H1 (cell line): Measurements from ENCODE around the gene PTX3. TPM values are rescaled to one million over a fixed set of nuclear protein-coding genes. Genes with fewer than 3 reads are reported as not detected.

Experiments
- CTCF ChIA-PET: fragments of 300-600 bp; sonication (Branson Sonifier 250); formaldehyde crosslinking; loops from one replicate; lab custom pipeline; 2021; ENCODE audit not compliant: partially characterized antibody; lab: Charles Lee
- POLR2A ChIA-PET: fragments of 300-600 bp; sonication (Branson Sonifier 250); formaldehyde crosslinking; loops from one replicate; lab custom pipeline; 2021; ENCODE audit warnings: inconsistent platforms; ENCODE audit not compliant: partially characterized antibody; lab: Charles Lee
- DNase-seq, 2 experiments: peaks; one replicate each; pipeline versions ENCODE4 v3.0.0 to v3.0.0-alpha.2; 2010 to 2022; ENCODE audit warnings: low spot score in 2 of 2, low read depth in 1 of 2, mixed read lengths in 1 of 2
- FAIRE-seq: peaks from 2 replicates; lab custom pipeline; 2011; peaks lifted over from hg19 to GRCh38; lab: Jason Lieb, UNC
- H2AFZ ChIP-seq: 2 replicates; pipeline ENCODE4 v1.8.1; 2012; ENCODE audit warnings: low read length, inconsistent platforms
- H2AK5ac ChIP-seq: 2 replicates; pipeline ENCODE4 v1.6.1; 2013; ENCODE audit warnings: low read depth, low read length
- H2BK120ac ChIP-seq: replicated peaks from 2 replicates; pipeline ENCODE3; 2013; ENCODE audit warnings: low read depth, low read length, inconsistent platforms
- H2BK12ac ChIP-seq: 2 replicates; pipeline ENCODE4 v1.6.1; 2013; ENCODE audit warnings: low read depth, low read length
- H2BK15ac ChIP-seq: 2 replicates; pipeline ENCODE4 v1.6.1; 2013; ENCODE audit warnings: low read length
- H2BK20ac ChIP-seq: 2 replicates; pipeline ENCODE4 v1.6.1; 2013; ENCODE audit warnings: low read length
- H2BK5ac ChIP-seq: 2 replicates; pipeline ENCODE4 v1.6.1; 2013; ENCODE audit warnings: low read depth, low read length
- H3K14ac ChIP-seq: 2 replicates; pipeline ENCODE4 v1.6.1; 2013; ENCODE audit warnings: inconsistent platforms; ENCODE audit not compliant: insufficient read length
- H3K18ac ChIP-seq: 2 replicates; pipeline ENCODE4 v1.6.1; 2013; ENCODE audit warnings: low read length; ENCODE audit errors: extremely low read depth
- H3K23ac ChIP-seq: 2 replicates; pipeline ENCODE4 v1.6.1; 2013; ENCODE audit warnings: inconsistent platforms; ENCODE audit not compliant: insufficient read length
- H3K23me2 ChIP-seq: 2 replicates; pipeline ENCODE4 v1.6.1; 2013; ENCODE audit warnings: low read depth, low read length
- H3K27ac ChIP-seq: 2 replicates; pipeline ENCODE4 v1.6.1; 2011; ENCODE audit warnings: low read depth, low read length, inconsistent platforms
- H3K27me3 ChIP-seq, 4 experiments: replicated peaks in 1 of 4; 1 replicate in 1 of 4; 2 replicates in 3 of 4; pipeline versions ENCODE4 v1.6.1 to v1.8.1; 2011 to 2013; ENCODE audit warnings: low read length in 3 of 4, mild to moderate bottlenecking in 3 of 4, inconsistent platforms in 2 of 4, mixed read lengths in 2 of 4, moderate library complexity in 1 of 4; ENCODE audit not compliant: control insufficient read depth in 3 of 4, insufficient read depth in 3 of 4; ENCODE audit errors: extremely low read depth in 1 of 4
- H3K36me3 ChIP-seq, 4 experiments: 2 replicates each; pipeline versions ENCODE4 v1.6.1 to v1.8.1; 2011 to 2013; ENCODE audit warnings: mild to moderate bottlenecking in 4 of 4, low read length in 3 of 4, moderate library complexity in 2 of 4, control low read depth in 1 of 4, inconsistent platforms in 1 of 4; ENCODE audit not compliant: insufficient read depth in 4 of 4, control insufficient read depth in 2 of 4
- H3K4ac ChIP-seq: replicated peaks from 2 replicates; pipeline ENCODE3; 2013; ENCODE audit warnings: low read length, low read depth, mixed read lengths, inconsistent platforms; ENCODE audit not compliant: insufficient read length
- H3K4me1 ChIP-seq, 4 experiments: replicated peaks in 1 of 4; 1 replicate in 1 of 4; 2 replicates in 3 of 4; pipeline versions ENCODE4 v1.6.1 to v1.8.1; 2011 to 2013; ENCODE audit warnings: low read length in 3 of 4, inconsistent platforms in 2 of 4, mixed read lengths in 1 of 4; ENCODE audit not compliant: insufficient read depth in 4 of 4, control insufficient read depth in 3 of 4
- H3K4me2 ChIP-seq, 2 experiments: 2 replicates each; pipeline versions ENCODE4 v1.6.1 to v1.8.1; 2011 to 2013; ENCODE audit warnings: low read depth in 2 of 2, low read length in 2 of 2, control low read depth in 1 of 2, inconsistent platforms in 1 of 2, mild to moderate bottlenecking in 1 of 2; ENCODE audit not compliant: insufficient read depth in 1 of 2
- H3K4me3 ChIP-seq, 4 experiments: fragments of 200-600, 300-600 bp in 1 of 4; sonication (generic), shearing (Covaris generic), sonication (Bioruptor Twin) in 1 of 4; 2 replicates each; pipeline versions ENCODE4 v1.5.1 to v1.8.1; 2011 to 2016; ENCODE audit warnings: low read length in 4 of 4, low read depth in 3 of 4, control low read depth in 2 of 4, inconsistent platforms in 2 of 4, mild to moderate bottlenecking in 2 of 4, mixed read lengths in 1 of 4, moderate library complexity in 1 of 4; ENCODE audit not compliant: insufficient read depth in 2 of 4; ENCODE audit errors: extremely low read depth in 1 of 4
- H3K56ac ChIP-seq: replicated peaks from 2 replicates; pipeline ENCODE3; 2013; ENCODE audit warnings: low read depth, mild to moderate bottlenecking, mixed read lengths, low read length, inconsistent platforms; ENCODE audit not compliant: insufficient read length
- H3K79me1 ChIP-seq: 2 replicates; pipeline ENCODE4 v1.6.1; 2013; ENCODE audit warnings: low read depth, low read length, control low read depth
- H3K79me2 ChIP-seq, 2 experiments: 2 replicates each; pipeline versions ENCODE4 v1.6.1 to v1.8.1; 2012 to 2013; ENCODE audit warnings: low read length in 2 of 2, mild to moderate bottlenecking in 2 of 2, inconsistent platforms in 1 of 2; ENCODE audit not compliant: insufficient read depth in 2 of 2, control insufficient read depth in 1 of 2
- H3K9ac ChIP-seq, 4 experiments: replicated peaks in 1 of 4; 1 replicate in 1 of 4; 2 replicates in 3 of 4; pipeline versions ENCODE4 v1.6.1 to v1.8.1; 2011 to 2013; ENCODE audit warnings: low read depth in 3 of 4, low read length in 3 of 4, control low read depth in 2 of 4, mild to moderate bottlenecking in 2 of 4, moderate library complexity in 2 of 4, inconsistent platforms in 1 of 4; ENCODE audit errors: extremely low read depth in 1 of 4
- H3K9me3 ChIP-seq, 2 experiments: 2 replicates each; pipeline versions ENCODE4 v1.6.1 to v1.8.1; 2012 to 2013; ENCODE audit warnings: mild to moderate bottlenecking in 2 of 2, moderate library complexity in 2 of 2, control low read depth in 1 of 2, inconsistent platforms in 1 of 2, low read depth in 1 of 2, low read length in 1 of 2, mixed read lengths in 1 of 2; ENCODE audit not compliant: insufficient read depth in 2 of 2
- H4K20me1 ChIP-seq, 2 experiments: replicated peaks in 1 of 2; 2 replicates each; pipeline versions ENCODE3 to v1.8.1; 2011 to 2013; ENCODE audit warnings: inconsistent platforms in 2 of 2, low read length in 2 of 2, mild to moderate bottlenecking in 1 of 2; ENCODE audit not compliant: insufficient read depth in 2 of 2, control insufficient read depth in 1 of 2
- H4K5ac ChIP-seq: 2 replicates; pipeline ENCODE4 v1.6.1; 2013; ENCODE audit warnings: low read length, low read depth, mixed read lengths, inconsistent platforms; ENCODE audit not compliant: insufficient read length
- H4K8ac ChIP-seq: 2 replicates; pipeline ENCODE4 v1.8.0; 2013; ENCODE audit warnings: mild to moderate bottlenecking, moderate library complexity, low read length, inconsistent platforms; ENCODE audit not compliant: insufficient read depth; ENCODE audit errors: extremely low read depth
- H4K91ac ChIP-seq: replicated peaks from 2 replicates; pipeline ENCODE3; 2013; ENCODE audit warnings: low read length, mixed read lengths, inconsistent platforms; ENCODE audit not compliant: insufficient read length
- BCL11A ChIP-seq, 2 experiments: IDR thresholded peaks; one replicate each; pipeline ENCODE4 v1.6.1; 2011; ENCODE audit warnings: low read depth in 2 of 2, low read length in 2 of 2, mild to moderate bottlenecking in 2 of 2
- EGR1 ChIP-seq: IDR thresholded peaks from 2 replicates; pipeline ENCODE4 v1.6.1; 2011; ENCODE audit warnings: low read depth, low read length, borderline replicate concordance
- EP300 ChIP-seq, 2 experiments: IDR thresholded peaks; 1 replicate in 1 of 2; 2 replicates in 1 of 2; pipeline ENCODE4 v1.6.1; 2011 to 2012; ENCODE audit warnings: low read depth in 2 of 2, low read length in 2 of 2, mild to moderate bottlenecking in 2 of 2, borderline replicate concordance in 1 of 2, inconsistent platforms in 1 of 2, moderate library complexity in 1 of 2
- FOSL1 ChIP-seq: IDR thresholded peaks from 2 replicates; pipeline ENCODE4 v1.6.1; 2011; ENCODE audit warnings: mild to moderate bottlenecking, low read depth, low read length, moderate library complexity; ENCODE audit not compliant: insufficient read depth
- GABPA ChIP-seq: IDR thresholded peaks from 2 replicates; pipeline ENCODE4 v1.6.1; 2011; ENCODE audit warnings: mild to moderate bottlenecking, low read length, moderate library complexity, borderline replicate concordance; ENCODE audit not compliant: insufficient read depth
- KDM1A ChIP-seq: fragments of 200-600, 300-600 bp; sonication (generic); IDR thresholded peaks from 2 replicates; pipeline ENCODE4 v1.7.1; 2016; ENCODE audit warnings: mild to moderate bottlenecking, low read length, borderline replicate concordance
- NANOG ChIP-seq: IDR thresholded peaks from 2 replicates; pipeline ENCODE4 v1.6.1; 2011; ENCODE audit warnings: low read length, low read depth, mild to moderate bottlenecking, inconsistent platforms; ENCODE audit not compliant: insufficient read depth, poor library complexity, severe bottlenecking
- RBBP5 ChIP-seq: IDR thresholded peaks from 2 replicates; pipeline ENCODE4 v1.7.1; 2012; ENCODE audit warnings: low read depth, mild to moderate bottlenecking, inconsistent platforms, low read length, moderate library complexity, borderline replicate concordance
- RXRA ChIP-seq: IDR thresholded peaks from 2 replicates; pipeline ENCODE4 v1.6.1; 2011; ENCODE audit warnings: low read depth, mild to moderate bottlenecking, low read length, moderate library complexity; ENCODE audit not compliant: insufficient read depth
- SIN3A ChIP-seq, 2 experiments: IDR thresholded peaks in 1 of 2; conservative IDR thresholded peaks in 1 of 2; 2 replicates each; pipeline ENCODE4 v1.6.1; 2011 to 2012; ENCODE audit warnings: low read length in 2 of 2, improper control_type of control experiment in 1 of 2, low read depth in 1 of 2, mild to moderate bottlenecking in 1 of 2
- SRF ChIP-seq: IDR thresholded peaks from 2 replicates; pipeline ENCODE4 v1.6.1; 2011; ENCODE audit warnings: mild to moderate bottlenecking, low read depth, low read length, moderate library complexity
- WGBS, 2 experiments: shearing (Covaris generic) in 1 of 2; methylation state at CpG; one replicate each; pipeline versions ENCODE4 v1.1.6 to v1.1.7; 2013 to 2015; ENCODE audit warnings: low lambda C conversion rate in 2 of 2, mixed read lengths in 2 of 2, inconsistent platforms in 1 of 2, low coverage in 1 of 2, missing lambda C conversion rate in 1 of 2; ENCODE audit not compliant: insufficient replicate concordance in 2 of 2, insufficient coverage in 1 of 2, insufficient read length in 1 of 2; ENCODE audit errors: extremely low coverage in 1 of 2, missing lambda C conversion rate in 1 of 2; 5-methylcytosine and 5-hydroxymethylcytosine counted together
- polyA plus RNA-seq, 7 experiments: library from polyadenylated mRNA; depleted of rRNA in 3 of 7; stranded (reverse) in 5 of 7; unstranded in 2 of 7; fragments of >200 nt in 5 of 7; fragments of 200-250 nt in 2 of 7; gene quantifications; 1 replicate in 5 of 7; 2 replicates in 1 of 7; 4 replicates in 1 of 7; pipeline versions ENCODE4 v1.2.1 to v1.2.3, GENCODE V29; 2011 to 2013; ENCODE audit warnings: missing spikeins in 2 of 7, mixed read lengths in 2 of 7
- total RNA-seq: library from RNA; stranded (reverse); fragmentation: NEBNext Ultra II Directional; extraction: Animal tissue kit (Norgen Biotek cat#: 25700); gene quantifications from 2 replicates; pipeline ENCODE4 v1.2.1, GENCODE V29; 2021

The PTX3 gene
- total and polyA plus RNA-seq, 2 of the 8 experiments (the other 6 are each of a cell fraction or from before 2014, with no cell fraction given) = 1.2 to 1.7 TPM

GRCh38 chr3:157443905-157444796 lies 7.5 kb downstream of the PTX3 start:
- no peak overlapping the region for H3K23ac ChIP-seq
- H3K4me1 ChIP-seq = no peaks in the 10 kb centered on the region
- no peak overlapping the region for H2AFZ ChIP-seq
- no peaks in the 10 kb centered on the region for H3K36me3 ChIP-seq
- H2BK120ac ChIP-seq = no peak overlapping the region
- FAIRE-seq = no peak
- H3K9ac ChIP-seq = no peak overlapping the region
- no peak overlapping the region for H3K56ac ChIP-seq
- H4K91ac ChIP-seq = no peak overlapping the region
- no peaks in the 10 kb centered on the region for H3K23me2 ChIP-seq
- ChIA-PET POLR2A (interaction anchor here (1.2 kb wide), 1 partner anchor 55 kb away, joined by 3 read pairs; no protein-coding TSS in a partner anchor), CTCF (interaction anchor here (0.6 to 1.9 kb wide), 10 partner anchors 10 to 242 kb away, joined by 3 to 7 read pairs (median 4); no protein-coding TSS in a partner anchor)
- H3K27me3 ChIP-seq = peaks cover 0 to 1% (median 0%) of the 10 kb centered on the region in 4 experiments; a peak in 1 of 7 replicates
- H3K14ac ChIP-seq = no peak overlapping the region
- H3K18ac ChIP-seq = no peak overlapping the region
- H3K27ac ChIP-seq = no peak overlapping the region
- no peak for DNase-seq
- H3K79me2 ChIP-seq = no peaks in the 10 kb centered on the region
- H3K4ac ChIP-seq = no peak overlapping the region
- no peak overlapping the region for H3K4me3 ChIP-seq
- WGBS, 2 experiments = 92% methylated on average over 3 of the region's 3 CpGs; no CpG with 5 or more reads in 1 of the 2 experiments
- H3K4me2 ChIP-seq = no peak overlapping the region
- H2BK12ac ChIP-seq = no peak overlapping the region
- no peak overlapping the region for H2BK5ac ChIP-seq
- no peak overlapping the region for H2AK5ac ChIP-seq
- H3K9me3 ChIP-seq = no peaks in the 10 kb centered on the region
- no peak overlapping the region for H2BK20ac ChIP-seq
- no peaks in the 10 kb centered on the region for H3K79me1 ChIP-seq
- H2BK15ac ChIP-seq = no peak overlapping the region
- H4K20me1 ChIP-seq = no peaks in the 10 kb centered on the region
- H4K5ac ChIP-seq = no peak overlapping the region
- H4K8ac ChIP-seq = no peak overlapping the region
- TF ChIP-seq SIN3A (conservative IDR thresholded peaks at IDR 0.05 in 1 of 2, IDR thresholded peaks at IDR 0.05 in 1 of 2; ENCODE audit: low read depth in 1 of 2, low read length in 2 of 2) (no peak), GABPA (no peak), EP300 (IDR thresholded peaks at IDR 0.05; ENCODE audit: borderline replicate concordance in 1 of 2, low read depth in 2 of 2, low read length in 2 of 2) (no peak), KDM1A (no peak), FOSL1 (no peak), NANOG (no peak), RBBP5 (no peak), EGR1 (no peak), BCL11A (IDR thresholded peaks at IDR 0.05; ENCODE audit: low read depth in 2 of 2, low read length in 2 of 2) (no peak), RXRA (no peak), SRF (no peak)
